ENCODE data around the gene ABHD15.

ABHD15 gene

GRCh38 chr17:29579866-29580771, 13.3 kb upstream of the ABHD15 start:
- Histone ChIP-seq H2AK5ac (ENCODE audit: low read length, severe bottlenecking) (no peak overlapping the region), H3K23ac (ENCODE audit: low read length in 2 of 2) (no peak overlapping the region), H3K36me3 (ENCODE audit: control insufficient read depth in 1 of 2, insufficient read depth in 2 of 2, low read depth in 1 of 2, low read length in 2 of 2) (peaks cover 76 to 84% of the 10 kb centered on the region in 2 experiments), H3K27ac (ENCODE audit: low read length, poor library complexity, severe bottlenecking) (no peak overlapping the region), H3K27me3 (ENCODE audit: control insufficient read depth in 1 of 2, insufficient read depth in 1 of 2, low read length in 2 of 2) (no peaks in the 10 kb centered on the region), H3K9ac (ENCODE audit: low read length) (no peak overlapping the region), H2BK5ac (ENCODE audit: low read depth, low read length, poor library complexity, severe bottlenecking) (no peak overlapping the region), H3K4me1 (ENCODE audit: control insufficient read depth, insufficient read depth, low read depth, low read length) (peaks cover 20% of the 10 kb centered on the region), H2BK120ac (ENCODE audit: low read depth, low read length) (no peak overlapping the region), H4K8ac (ENCODE audit: low read length) (no peak overlapping the region), H3K4me2 (ENCODE audit: low read length, poor library complexity, severe bottlenecking) (no peak overlapping the region), H2BK12ac (ENCODE audit: low read length in 2 of 2) (no peak overlapping the region), H3K18ac (ENCODE audit: low read depth in 1 of 2, low read length in 2 of 2) (no peak overlapping the region), H3K79me1 (replicated peaks; ENCODE audit: low read length, poor library complexity, severe bottlenecking) (peaks cover 46% of the 10 kb centered on the region), H3K14ac (ENCODE audit: low read length in 2 of 2) (no peak overlapping the region), H3K4me3 (ENCODE audit: insufficient read depth in 1 of 2, low read depth in 1 of 2, low read length in 2 of 2) (no peak overlapping the region), H2BK15ac (ENCODE audit: low read depth, poor library complexity, severe bottlenecking) (no peak overlapping the region), H2AFZ (ENCODE audit: low read depth, low read length) (no peak overlapping the region), H3K9me3 (ENCODE audit: control insufficient read depth, low read length) (no peaks in the 10 kb centered on the region), H4K91ac (ENCODE audit: low read length) (peak overlapping the region; percentile 2), H3K4ac (ENCODE audit: low read depth in 1 of 2, low read length in 2 of 2) (peak overlapping the region in 1 of 2 experiments; percentile 9)
- 78% methylated on average over 14 of the region's 15 CpGs for WGBS
- DNase-seq = peak; percentile 79

DNA sequence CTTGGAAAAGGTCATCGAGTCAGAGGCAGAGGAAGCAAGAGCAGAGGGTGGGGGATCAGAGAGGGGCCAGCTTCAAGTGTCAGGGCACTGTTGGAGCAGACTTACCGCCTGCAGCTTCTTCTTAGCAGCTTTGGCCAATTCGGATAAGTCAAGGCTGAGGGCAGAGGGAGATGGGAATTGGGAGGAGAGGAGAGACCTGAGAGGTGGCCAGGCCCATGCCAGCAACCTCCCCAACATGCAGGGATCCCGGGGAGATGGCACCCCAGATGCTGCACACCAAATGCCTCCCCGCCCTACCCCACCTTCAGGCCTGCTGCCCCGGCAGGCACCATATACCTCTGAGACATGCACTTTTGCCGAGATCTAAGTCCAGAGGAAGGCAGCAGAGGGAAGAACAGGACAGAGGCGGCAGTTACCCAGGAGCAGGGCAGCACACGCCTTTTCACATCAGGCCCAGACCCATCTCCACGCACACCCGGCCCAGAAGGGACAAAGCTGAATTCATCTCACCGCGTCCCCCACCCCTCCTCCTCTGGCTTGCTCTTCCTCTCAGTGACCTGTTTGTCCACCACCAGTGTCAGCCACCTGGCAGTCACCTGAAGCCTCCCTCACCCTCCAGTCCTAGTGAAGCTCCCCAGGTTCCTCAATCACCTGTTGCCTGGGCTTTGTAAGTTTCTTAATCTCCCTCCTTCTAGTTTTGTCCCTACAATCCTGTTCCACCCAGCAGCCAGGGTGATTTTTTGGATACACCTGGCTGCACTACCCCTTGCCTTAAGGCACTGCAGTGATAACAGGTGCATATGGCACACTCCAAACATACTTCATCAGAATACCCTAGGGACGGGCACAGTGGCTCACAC, 12.0 kb upstream of the ABHD15 start:
- Histone ChIP-seq H3K4me3 (ENCODE audit: insufficient read depth in 1 of 2, low read depth in 1 of 2, low read length in 2 of 2) (no peak overlapping the region), H2BK15ac (ENCODE audit: low read depth, poor library complexity, severe bottlenecking) (no peak overlapping the region), H2BK12ac (ENCODE audit: low read length in 2 of 2) (no peak overlapping the region), H3K27me3 (ENCODE audit: control insufficient read depth in 1 of 2, insufficient read depth in 1 of 2, low read length in 2 of 2) (no peaks in the 10 kb centered on the region), H3K23ac (ENCODE audit: low read length in 2 of 2) (no peak overlapping the region), H3K79me1 (replicated peaks; ENCODE audit: low read length, poor library complexity, severe bottlenecking) (peaks cover 50% of the 10 kb centered on the region), H2AFZ (ENCODE audit: low read depth, low read length) (no peak overlapping the region), H4K91ac (ENCODE audit: low read length) (no peak overlapping the region), H3K18ac (ENCODE audit: low read depth in 1 of 2, low read length in 2 of 2) (no peak overlapping the region), H4K8ac (ENCODE audit: low read length) (no peak overlapping the region), H2BK5ac (ENCODE audit: low read depth, low read length, poor library complexity, severe bottlenecking) (no peak overlapping the region), H3K27ac (ENCODE audit: low read length, poor library complexity, severe bottlenecking) (no peak overlapping the region), H3K14ac (ENCODE audit: low read length in 2 of 2) (no peak overlapping the region), H3K4ac (ENCODE audit: low read depth in 1 of 2, low read length in 2 of 2) (no peak overlapping the region), H2BK120ac (ENCODE audit: low read depth, low read length) (no peak overlapping the region), H2AK5ac (ENCODE audit: low read length, severe bottlenecking) (no peak overlapping the region), H3K4me2 (ENCODE audit: low read length, poor library complexity, severe bottlenecking) (no peak overlapping the region), H3K9me3 (ENCODE audit: control insufficient read depth, low read length) (no peaks in the 10 kb centered on the region), H3K9ac (ENCODE audit: low read length) (no peak overlapping the region), H3K36me3 (ENCODE audit: control insufficient read depth in 1 of 2, insufficient read depth in 2 of 2, low read depth in 1 of 2, low read length in 2 of 2) (peaks cover 88 to 96% of the 10 kb centered on the region in 2 experiments), H3K4me1 (ENCODE audit: control insufficient read depth, insufficient read depth, low read depth, low read length) (peaks cover 12% of the 10 kb centered on the region)
- WGBS = 93% methylated on average over 14 of the region's 14 CpGs
- no peak for DNase-seq

DNA sequence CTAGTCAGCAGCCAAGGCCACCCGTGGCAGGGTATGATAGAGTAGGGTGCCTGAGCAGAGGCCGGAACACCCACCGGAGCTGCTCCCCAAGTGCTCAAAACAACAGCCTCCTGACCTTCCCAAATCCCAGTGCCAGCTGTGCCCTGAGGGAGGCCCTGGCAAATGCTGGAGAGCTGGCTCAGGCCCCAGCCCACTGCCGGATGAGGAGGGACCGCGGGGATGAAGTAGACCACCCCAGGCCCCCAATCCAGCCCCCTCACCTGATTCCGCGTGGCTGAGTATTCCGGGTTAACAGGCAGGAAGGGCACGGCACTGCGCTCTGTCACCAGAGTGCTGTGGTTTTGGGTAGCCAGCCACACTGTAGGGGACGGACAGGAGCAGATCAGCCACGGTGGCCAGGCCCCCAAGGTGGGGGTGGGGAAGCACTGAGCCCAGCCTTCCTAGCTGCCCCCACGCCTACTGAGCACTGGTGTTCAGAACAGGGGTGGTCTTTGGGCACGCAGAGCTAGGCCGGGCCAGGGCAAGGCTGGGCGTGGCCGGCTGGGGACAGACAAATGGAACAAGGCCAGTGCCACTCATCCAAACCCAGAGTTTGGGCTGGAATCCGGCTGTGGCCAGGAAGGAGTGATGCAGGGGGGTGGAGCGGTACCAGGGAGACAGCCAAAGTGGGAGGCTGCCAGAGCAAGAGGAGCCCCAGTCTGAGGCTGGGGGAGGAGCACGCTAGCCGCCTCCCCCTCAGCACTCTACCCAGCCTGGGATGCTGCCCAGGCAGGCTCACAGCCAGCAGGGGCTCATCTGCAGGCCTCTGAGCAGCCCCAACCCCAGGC, 10.8 kb upstream of the ABHD15 start:
- no peak overlapping the region for H2BK12ac ChIP-seq (ENCODE audit: low read length in 2 of 2)
- H2BK15ac ChIP-seq (ENCODE audit: low read depth, poor library complexity, severe bottlenecking) = no peak overlapping the region
- H3K4ac ChIP-seq (ENCODE audit: low read depth in 1 of 2, low read length in 2 of 2) = no peak overlapping the region
- DNase-seq = no peak
- no peak overlapping the region for H3K27ac ChIP-seq (ENCODE audit: low read length, poor library complexity, severe bottlenecking)
- H3K4me1 ChIP-seq (ENCODE audit: control insufficient read depth, insufficient read depth, low read depth, low read length) = peaks cover 15% of the 10 kb centered on the region
- H3K79me1 ChIP-seq (replicated peaks; ENCODE audit: low read length, poor library complexity, severe bottlenecking) = peaks cover 48% of the 10 kb centered on the region
- no peaks in the 10 kb centered on the region for H3K27me3 ChIP-seq (ENCODE audit: control insufficient read depth in 1 of 2, insufficient read depth in 1 of 2, low read length in 2 of 2)
- H3K18ac ChIP-seq (ENCODE audit: low read depth in 1 of 2, low read length in 2 of 2) = no peak overlapping the region
- H3K23ac ChIP-seq (ENCODE audit: low read length in 2 of 2) = no peak overlapping the region
- peaks cover 89 to 97% of the 10 kb centered on the region in 2 experiments for H3K36me3 ChIP-seq (ENCODE audit: control insufficient read depth in 1 of 2, insufficient read depth in 2 of 2, low read depth in 1 of 2, low read length in 2 of 2)
- 90% methylated on average over 21 of the region's 22 CpGs for WGBS
- H4K8ac ChIP-seq (ENCODE audit: low read length) = no peak overlapping the region
- H2AK5ac ChIP-seq (ENCODE audit: low read length, severe bottlenecking) = no peak overlapping the region
- no peak overlapping the region for H2AFZ ChIP-seq (ENCODE audit: low read depth, low read length)
- H3K14ac ChIP-seq (ENCODE audit: low read length in 2 of 2) = no peak overlapping the region
- H2BK5ac ChIP-seq (ENCODE audit: low read depth, low read length, poor library complexity, severe bottlenecking) = no peak overlapping the region
- H2BK120ac ChIP-seq (ENCODE audit: low read depth, low read length) = no peak overlapping the region
- no peak overlapping the region for H3K4me2 ChIP-seq (ENCODE audit: low read length, poor library complexity, severe bottlenecking)
- peak overlapping the region; percentile 52 for H4K91ac ChIP-seq (ENCODE audit: low read length)
- no peaks in the 10 kb centered on the region for H3K9me3 ChIP-seq (ENCODE audit: control insufficient read depth, low read length)
- H3K4me3 ChIP-seq (ENCODE audit: insufficient read depth in 1 of 2, low read depth in 1 of 2, low read length in 2 of 2) = no peak overlapping the region
- H3K9ac ChIP-seq (ENCODE audit: low read length) = no peak overlapping the region
